ENCODE results near the gene DCPS. TPM values are rescaled to one million over a fixed set of nuclear protein-coding genes. Genes with fewer than 3 reads are reported as not detected.

Gene DCPS
- total RNA-seq, 1 experiment from 2014 or later: 25.6 TPM

- Histone ChIP-seq H3K9me3 (ENCODE audit: control insufficient read depth in 1 of 2, insufficient read depth in 1 of 2, low read depth in 1 of 2, low read length in 2 of 2) (no peaks in the 10 kb centered on the region), H3K27me3 (ENCODE audit: insufficient read depth, low read length) (no peaks in the 10 kb centered on the region), H3K27ac (ENCODE audit: low read depth, low read length) (no peak overlapping the region), H4K20me1 (ENCODE audit: insufficient read depth) (no peaks in the 10 kb centered on the region), H3K79me2 (ENCODE audit: insufficient read depth, low read length) (no peaks in the 10 kb centered on the region), H2AFZ (ENCODE audit: low read depth, low read length, poor library complexity, severe bottlenecking) (no peak overlapping the region), H3K36me3 (ENCODE audit: control insufficient read depth in 1 of 2, insufficient read depth in 2 of 2, low read length in 2 of 2) (no peaks in the 10 kb centered on the region), H3K9ac (ENCODE audit: low read length) (no peak overlapping the region), H3K4me3 (replicated peaks in 1 of 2; ENCODE audit: low read depth in 1 of 2, low read length in 2 of 2) (no peak overlapping the region), H3K4me1 (ENCODE audit: control insufficient read depth in 1 of 2, insufficient read depth in 2 of 2, low read length in 2 of 2) (peaks cover 5 to 18% of the 10 kb centered on the region in 2 experiments; a peak in 2 of 4 replicates), H3K4me2 (ENCODE audit: low read length) (no peak overlapping the region), H3K9me2 (ENCODE audit: insufficient read depth) (no peaks in the 10 kb centered on the region)
- CTCF ChIA-PET: no interaction called here
- POLR2A ChIA-PET: no interaction called here
- no peak for ATAC-seq
- intact Hi-C loops (cut with micrococcal nuclease): no loop called here
- RAD21 ChIA-PET (ENCODE audit: low non-redundant PET in 1 of 2, low total read pairs in 2 of 2, uncharacterized antibody in 2 of 2, unreplicated experiment in 2 of 2): no interaction called here
- no peak for TF ChIP-seq EZH2 (IDR thresholded peaks at IDR 0.05)
- no peak for TF ChIP-seq SP1 (IDR thresholded peaks at IDR 0.05; ENCODE audit: low read depth)
- no peak for TF ChIP-seq MAX (IDR thresholded peaks at IDR 0.05)
- TF ChIP-seq CEBPB (IDR thresholded peaks at IDR 0.05; ENCODE audit: low read depth): no peak
- no peak for TF ChIP-seq ATF3 (IDR thresholded peaks at IDR 0.05)
- TF ChIP-seq SRF (IDR thresholded peaks at IDR 0.05; ENCODE audit: low read depth): no peak
- no peak for TF ChIP-seq ZNF274 (IDR thresholded peaks at IDR 0.05; ENCODE audit: low read depth, low read length)
- BruUV-seq (replicated peaks): no TSS peak
- DNase-seq (ENCODE audit: low read depth, low spot score): no peak
These were observed 59.2 kb downstream of the DCPS start for GRCh38 chr11:126362879-126363655.

GRCh38 chr11:126363706-126364248 lies 59.9 kb downstream of the DCPS start:
- H3K4me1 ChIP-seq (ENCODE audit: control insufficient read depth in 1 of 2, insufficient read depth in 2 of 2, low read length in 2 of 2): peaks cover 5 to 22% of the 10 kb centered on the region in 2 experiments; a peak in 2 of 4 replicates
- no peaks in the 10 kb centered on the region for H3K36me3 ChIP-seq (ENCODE audit: control insufficient read depth in 1 of 2, insufficient read depth in 2 of 2, low read length in 2 of 2)
- ATAC-seq (no peak), DNase-seq (ENCODE audit: low read depth, low spot score) (no peak)
- no peak overlapping the region for H3K4me3 ChIP-seq (replicated peaks in 1 of 2; ENCODE audit: low read depth in 1 of 2, low read length in 2 of 2)
- no peaks in the 10 kb centered on the region for H4K20me1 ChIP-seq (ENCODE audit: insufficient read depth)
- no peak overlapping the region for H3K9ac ChIP-seq (ENCODE audit: low read length)
- no peaks in the 10 kb centered on the region for H3K9me2 ChIP-seq (ENCODE audit: insufficient read depth)
- no peak overlapping the region for H2AFZ ChIP-seq (ENCODE audit: low read depth, low read length, poor library complexity, severe bottlenecking)
- H3K79me2 ChIP-seq (ENCODE audit: insufficient read depth, low read length): no peaks in the 10 kb centered on the region
- no TSS peak for BruUV-seq (replicated peaks)
- no peaks in the 10 kb centered on the region for H3K27me3 ChIP-seq (ENCODE audit: insufficient read depth, low read length)
- TF ChIP-seq EZH2 (IDR thresholded peaks at IDR 0.05) (no peak), EZH2phosphoT487 (IDR thresholded peaks at IDR 0.05; ENCODE audit: borderline replicate concordance) (no peak), ZNF274 (IDR thresholded peaks at IDR 0.05; ENCODE audit: low read depth, low read length) (no peak), REST (IDR thresholded peaks at IDR 0.05; ENCODE audit: low read depth) (no peak), RAD21 (IDR thresholded peaks at IDR 0.05; ENCODE audit: low read depth) (no peak), FOSL1 (IDR thresholded peaks at IDR 0.05; ENCODE audit: low read depth) (no peak)
- ChIA-PET POLR2A (no interaction called here), RAD21 (ENCODE audit: low non-redundant PET in 1 of 2, low total read pairs in 2 of 2, uncharacterized antibody in 2 of 2, unreplicated experiment in 2 of 2) (no interaction called here), CTCF (no interaction called here)
- H3K27ac ChIP-seq (ENCODE audit: low read depth, low read length): no peak overlapping the region
- intact Hi-C loops (cut with micrococcal nuclease): no loop called here
- H3K4me2 ChIP-seq (ENCODE audit: low read length): no peak overlapping the region
- H3K9me3 ChIP-seq (ENCODE audit: control insufficient read depth in 1 of 2, insufficient read depth in 1 of 2, low read depth in 1 of 2, low read length in 2 of 2): no peaks in the 10 kb centered on the region
